Activated CD4-positive, CD25-positive, alpha-beta regulatory T cell treated with anti-CD3 and anti-CD28 coated beads, Interleukin-2, amount 50 U/mL, for 24 hours (primary cell): ENCODE results near the gene COX19.

Experiments used
- ATAC-seq, 2 donors: fragments of 150-1000 bp; cut with Tn5 transposase; one replicate each; pipeline ENCODE4 v1.10.0; 2021; ENCODE audit warnings: mild to moderate bottlenecking in 1 of 2, moderate library complexity in 1 of 2

COX19 gene

GRCh38 chr7:923108-924041 lies 52.0 kb downstream of the COX19 start:
- peak; percentile 90 to 92 for ATAC-seq

DNA sequence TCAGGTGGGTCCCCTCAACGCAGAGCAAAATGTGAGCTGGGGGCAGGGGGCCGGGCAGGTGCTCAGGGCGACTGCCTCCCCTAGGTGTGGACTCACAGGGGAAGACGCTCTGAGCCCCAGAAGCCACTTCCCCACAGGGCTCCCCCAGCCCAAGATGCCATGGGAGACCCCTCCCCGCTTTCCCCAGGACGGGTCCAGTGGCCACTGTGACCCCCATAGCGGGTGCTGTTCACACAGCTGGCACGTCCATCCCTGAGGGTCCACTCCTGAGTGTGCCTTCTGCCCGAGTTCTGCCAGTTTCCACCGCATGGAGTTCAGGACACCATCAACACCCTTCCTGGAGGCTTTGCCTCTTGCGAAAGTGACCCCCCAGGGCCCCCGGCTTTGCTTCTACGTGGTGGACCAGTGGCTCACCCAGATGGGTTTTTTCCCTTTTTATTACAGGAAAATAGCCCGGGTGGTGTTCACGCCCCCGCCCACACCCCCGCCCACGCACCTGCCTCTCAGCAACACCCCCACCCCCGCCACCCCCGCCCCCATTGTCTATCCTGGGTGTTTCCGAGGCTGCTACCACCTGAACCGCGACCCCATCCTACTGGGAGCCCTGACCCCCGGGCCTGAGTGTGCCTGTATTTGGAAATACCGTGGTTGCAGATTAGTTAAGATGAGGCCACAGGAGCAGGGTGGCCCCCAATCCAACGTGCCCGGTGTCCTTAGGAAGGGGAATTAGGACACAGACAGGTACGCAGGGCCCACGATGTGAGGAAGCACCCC lies 52.8 kb downstream of the COX19 start:
- ATAC-seq, result peak; percentile 1

DNA sequence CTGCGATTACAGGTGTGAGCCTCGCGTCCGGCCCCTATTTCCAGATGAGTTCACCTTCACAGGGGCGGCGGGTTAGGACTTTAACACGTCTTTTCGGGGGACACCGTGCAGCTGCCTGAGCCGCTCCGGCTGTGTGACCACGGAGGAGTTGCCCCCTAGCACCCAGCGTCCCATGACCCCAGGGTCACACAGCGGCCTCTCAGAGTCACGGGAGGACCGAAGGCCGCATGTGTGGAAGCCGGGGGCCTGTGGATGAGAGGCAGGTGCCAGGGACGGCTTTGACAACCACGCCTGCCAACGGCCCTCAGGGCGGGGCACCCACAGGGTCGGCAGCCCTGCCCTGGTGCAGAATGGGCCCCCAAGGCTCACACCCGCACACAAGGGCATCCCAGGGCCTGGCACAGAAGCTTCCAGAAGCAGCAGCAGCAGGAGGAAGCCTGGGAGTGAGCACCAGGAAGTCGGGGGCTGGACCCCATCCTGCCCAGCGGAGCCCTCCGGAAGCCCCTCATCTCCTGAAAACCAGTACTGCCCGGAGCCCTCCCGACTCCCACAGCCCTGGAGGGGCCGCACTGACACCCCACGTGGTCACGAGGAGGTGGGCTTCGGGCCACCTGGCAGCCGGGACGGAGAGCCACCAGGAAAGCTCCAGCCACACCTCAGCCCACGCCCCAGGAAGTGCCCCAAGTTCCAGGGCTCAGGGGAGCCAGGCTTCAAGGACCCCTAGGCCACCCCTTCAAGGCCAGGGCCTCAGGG lies 53.6 kb downstream of the COX19 start:
- no peak for ATAC-seq

GRCh38 chr7:921071-921461 lies 54.3 kb downstream of the COX19 start:
- ATAC-seq, result no peak

DNA sequence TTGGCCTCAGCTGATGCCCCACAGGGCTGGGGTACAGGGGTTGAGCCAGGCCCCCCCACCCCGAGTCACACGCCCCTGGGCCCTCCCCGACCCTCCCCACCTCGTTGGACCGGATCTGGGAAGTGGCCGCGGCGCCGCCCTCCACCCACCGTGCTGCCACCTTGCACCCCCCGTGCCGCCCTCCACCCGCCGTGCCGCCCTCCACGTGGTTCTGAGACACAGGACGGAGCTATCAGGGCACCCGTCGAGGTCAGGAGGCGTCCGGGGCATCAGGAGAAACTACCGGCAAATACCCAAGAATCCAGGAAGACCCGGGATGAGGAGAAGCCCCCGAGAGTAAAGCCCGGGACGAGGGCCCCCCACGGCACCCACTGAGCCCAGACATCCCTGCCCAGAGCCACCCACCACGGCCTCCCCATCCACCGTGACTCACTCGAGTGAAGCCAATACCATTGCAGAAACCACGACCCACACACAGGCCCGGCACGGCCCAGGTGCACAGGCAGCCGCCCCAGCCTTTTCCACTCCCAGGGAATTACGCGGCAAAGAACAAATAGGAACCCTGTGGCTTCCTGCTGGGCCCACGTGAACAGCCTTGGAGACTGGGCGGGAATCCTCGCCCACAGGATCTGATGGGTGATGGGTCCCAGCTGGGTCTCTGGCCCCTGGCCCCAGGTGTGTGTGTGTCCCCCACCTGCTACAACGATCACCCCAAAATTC lies 54.8 kb downstream of the COX19 start:
- no peak for ATAC-seq

- ATAC-seq, result no peak
Measured at GRCh38 chr7:919924-920341, 55.4 kb downstream of the COX19 start.

DNA sequence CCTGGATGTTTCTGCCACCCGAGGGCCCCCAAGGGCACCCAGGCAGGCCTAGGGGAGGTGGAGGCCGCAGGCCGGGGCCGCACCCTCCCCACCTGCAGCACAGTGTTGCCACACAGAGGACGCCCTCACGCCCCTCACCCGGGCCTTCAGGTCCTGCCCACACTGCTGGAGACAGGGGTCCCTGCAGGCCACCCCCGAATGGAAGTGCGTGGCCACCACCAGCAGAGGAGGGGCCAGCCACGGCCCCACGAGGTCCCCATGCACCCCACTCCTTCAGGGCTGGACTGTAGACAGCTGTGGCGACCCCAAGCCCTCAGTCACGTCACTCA lies 56.3 kb downstream of the COX19 start:
- ATAC-seq, result no peak

- ATAC-seq, result no peak
Measured at GRCh38 chr7:918441-919113, 56.8 kb downstream of the COX19 start.

- ATAC-seq, result no peak
Measured at GRCh38 chr7:918118-918425, 57.3 kb downstream of the COX19 start.

DNA sequence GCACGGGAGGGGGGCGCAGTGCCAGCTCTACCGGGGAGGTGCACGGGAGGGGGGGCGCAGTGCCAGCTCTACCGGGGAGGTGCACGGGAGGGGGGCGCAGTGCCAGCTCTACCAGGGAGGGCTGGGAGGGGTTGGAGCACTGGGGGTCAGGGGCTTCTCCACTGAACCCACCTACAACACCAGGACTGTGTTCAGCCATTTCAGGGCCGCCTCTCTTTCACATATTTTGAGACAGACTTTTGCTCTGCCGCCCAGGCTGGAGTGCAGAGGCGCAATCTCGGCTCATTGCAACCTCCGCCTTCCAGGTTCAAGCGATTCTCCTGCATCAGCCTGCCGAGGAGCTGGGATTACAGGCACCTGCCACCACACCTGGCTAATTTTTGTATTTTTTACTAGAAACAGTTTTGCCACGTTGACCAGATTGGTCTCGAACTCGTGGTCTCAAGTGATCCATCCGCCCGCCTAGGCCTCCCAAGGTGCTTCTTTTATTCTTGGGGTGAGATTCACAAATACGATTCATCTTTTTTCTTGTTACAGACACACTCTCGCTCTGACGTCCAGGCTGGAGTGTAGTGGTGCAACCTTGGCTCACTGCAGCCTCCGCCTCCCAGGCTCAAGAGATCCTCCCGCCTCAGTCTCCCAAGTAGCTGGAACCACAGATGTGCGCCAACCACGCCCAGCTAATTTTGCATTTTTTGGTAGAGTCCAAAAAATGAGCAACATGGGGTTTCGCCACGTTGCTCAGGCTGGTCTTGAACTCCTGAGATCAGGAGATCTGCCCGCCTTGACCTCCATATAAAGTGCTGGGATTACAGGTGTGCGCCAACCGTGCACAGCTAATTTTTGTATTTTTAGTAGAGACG lies 57.9 kb downstream of the COX19 start:
- ATAC-seq, result no peak

DNA sequence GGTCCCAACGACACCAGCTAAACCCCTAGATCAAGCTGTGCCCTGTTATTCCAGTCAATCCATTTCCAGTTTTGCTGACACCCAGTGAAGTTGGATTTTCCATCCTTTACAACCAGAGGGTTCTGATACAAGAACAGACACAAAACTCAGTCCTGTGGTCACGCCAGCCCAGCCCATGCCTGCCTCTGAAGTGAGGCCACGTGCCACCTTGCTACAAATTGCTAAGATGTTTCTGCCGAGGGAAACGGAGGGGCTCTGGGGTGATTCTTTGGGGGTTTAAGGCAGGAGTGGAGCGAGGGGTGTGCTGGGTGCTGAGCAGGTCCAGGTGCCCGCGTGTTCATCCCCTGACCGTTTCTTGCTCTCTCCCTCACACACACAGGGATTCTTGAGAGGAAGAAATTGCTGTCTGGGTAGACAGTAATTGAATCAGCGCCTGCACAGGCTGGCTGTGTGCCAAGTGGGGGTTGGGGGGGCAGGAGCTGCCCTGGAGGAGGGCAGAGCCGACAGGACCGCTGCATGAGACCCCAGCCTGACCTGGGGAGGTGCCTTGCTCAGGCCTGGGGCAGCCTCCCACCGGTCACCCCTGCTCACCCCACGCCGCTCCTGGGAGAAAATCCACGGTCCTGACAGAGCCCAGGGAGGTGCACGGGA lies 58.9 kb downstream of the COX19 start:
- ATAC-seq, result no peak
